Calu3 (cell line): ENCODE results near the gene APP. TPM values are rescaled to one million over a fixed set of nuclear protein-coding genes. Genes with fewer than 3 reads are reported as not detected.

Experiments used
- BruUV-seq: library from RNA; stranded (reverse); fragments of 400-500 nt; replicated peaks from 2 replicates; lab custom pipeline; 2021; lab: Mats Ljungman, UMichigan
- CTCF ChIA-PET: fragments of 300-600 bp; sonication (Branson Sonifier 250); formaldehyde crosslinking; loops from one replicate; lab custom pipeline; 2022; ENCODE audit warnings: antibody characterized with exemption; lab: Charles Lee
- DNase-seq: peaks from one replicate; pipeline ENCODE4 v3.0.0; 2022
- H3K27ac Mint-ChIP-seq: one replicate; pipeline ENCODE4 v1.8.0; 2022; ENCODE audit warnings: mixed read lengths; ENCODE audit not compliant: unreplicated experiment
- H3K27me3 Mint-ChIP-seq: one replicate; pipeline ENCODE4 v1.8.0; 2022; ENCODE audit warnings: mixed read lengths; ENCODE audit not compliant: unreplicated experiment
- H3K36me3 Mint-ChIP-seq: one replicate; pipeline ENCODE4 v1.8.0; 2022; ENCODE audit warnings: mild to moderate bottlenecking, moderate library complexity, mixed read lengths; ENCODE audit not compliant: insufficient read depth, unreplicated experiment
- H3K4me1 Mint-ChIP-seq: one replicate; pipeline ENCODE4 v1.8.0; 2022; ENCODE audit warnings: mild to moderate bottlenecking, low read depth, mixed read lengths; ENCODE audit not compliant: unreplicated experiment
- H3K4me3 Mint-ChIP-seq: one replicate; pipeline ENCODE4 v1.8.0; 2022; ENCODE audit warnings: mild to moderate bottlenecking, low read depth, moderate library complexity, mixed read lengths; ENCODE audit not compliant: unreplicated experiment
- H3K9me3 Mint-ChIP-seq: one replicate; pipeline ENCODE4 v1.8.0; 2022; ENCODE audit warnings: low read depth, mixed read lengths; ENCODE audit not compliant: unreplicated experiment
- CTCF ChIP-seq: fragments of 200-600 bp; IDR thresholded peaks from one replicate; pipeline ENCODE4 v1.8.0; 2022; ENCODE audit warnings: antibody characterized with exemption; ENCODE audit not compliant: unreplicated experiment
- intact Hi-C: fragments of 100-400 bp; cut with micrococcal nuclease; formaldehyde crosslinking; loops from one replicate; pipeline ENCODE4 v1.10.0; 2022; ENCODE audit not compliant: unreplicated experiment
- total RNA-seq: library from RNA; stranded (reverse); gene quantifications from 2 replicates; pipeline ENCODE4 v1.2.3, GENCODE V29; 2022

APP gene
- total RNA-seq, 1 experiment from 2014 or later = 566 TPM

GRCh38 chr21:26052057-26052456, 118.5 kb downstream of the APP start:
- intact Hi-C loops = no loop called here
- CTCF ChIA-PET = no interaction called here

DNA sequence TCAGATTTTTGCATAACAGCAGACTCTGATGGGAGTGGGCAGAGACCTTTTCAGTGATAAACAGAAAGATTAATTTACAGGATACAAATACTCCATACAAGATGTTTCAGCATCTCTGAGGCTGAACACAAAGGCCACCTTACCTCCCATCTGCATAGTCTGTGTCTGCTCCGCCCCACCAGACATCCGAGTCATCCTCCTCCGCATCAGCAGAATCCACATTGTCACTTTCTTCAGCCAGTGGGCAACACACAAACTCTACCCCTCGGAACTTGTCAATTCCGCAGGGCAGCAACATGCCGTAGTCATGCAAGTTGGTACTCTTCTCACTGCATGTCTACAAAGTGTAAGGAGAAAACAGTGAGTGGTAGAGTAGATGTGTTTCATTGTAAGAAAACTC, 119.7 kb downstream of the APP start:
- Mint-ChIP-seq H3K36me3 (peaks cover 27% of the 10 kb centered on the region), H3K4me3 (no peak overlapping the region), H3K27me3 (no peaks in the 10 kb centered on the region), H3K27ac (no peak overlapping the region), H3K4me1 (no peaks in the 10 kb centered on the region), H3K9me3 (no peaks in the 10 kb centered on the region)
- intact Hi-C loops = no loop called here
- BruUV-seq = no TSS peak
- CTCF ChIA-PET = no interaction called here
- no peak for DNase-seq
- no peak for TF ChIP-seq CTCF

More at GRCh38 chr21:26052057-26052456, 118.5 kb downstream of the APP start:
- no peak for DNase-seq
- Mint-ChIP-seq H3K9me3 (no peaks in the 10 kb centered on the region), H3K4me1 (no peaks in the 10 kb centered on the region), H3K4me3 (no peak overlapping the region), H3K27me3 (no peaks in the 10 kb centered on the region), H3K36me3 (peaks cover 20% of the 10 kb centered on the region), H3K27ac (no peak overlapping the region)
- BruUV-seq = no TSS peak
- TF ChIP-seq CTCF = no peak

DNA sequence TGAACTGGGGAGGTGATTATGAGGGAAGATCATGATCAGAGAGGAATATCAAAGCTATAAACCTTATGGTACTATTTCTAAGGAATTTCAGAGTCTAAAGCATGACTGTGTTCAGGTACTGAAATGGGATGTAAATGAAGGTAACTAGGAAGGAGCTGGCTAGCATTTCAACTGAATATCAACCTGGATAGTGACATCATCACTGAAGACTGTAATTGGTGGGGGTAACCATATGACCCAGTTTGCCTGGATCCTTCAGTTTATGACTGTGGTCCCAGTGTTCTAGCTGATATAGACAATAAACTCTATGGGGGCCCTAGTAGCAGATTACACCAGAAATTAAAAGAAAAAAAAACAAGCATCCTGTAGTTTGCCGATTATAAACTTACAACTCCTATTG, 120.8 kb downstream of the APP start:
- Mint-ChIP-seq H3K27me3 (no peaks in the 10 kb centered on the region), H3K4me1 (no peaks in the 10 kb centered on the region), H3K36me3 (peaks cover 27% of the 10 kb centered on the region), H3K27ac (no peak overlapping the region), H3K9me3 (no peaks in the 10 kb centered on the region), H3K4me3 (no peak overlapping the region)
- DNase-seq = no peak
- BruUV-seq = no TSS peak
- no peak for TF ChIP-seq CTCF
- CTCF ChIA-PET = no interaction called here
- intact Hi-C loops = no loop called here

GRCh38 chr21:26047279-26047967, 123.1 kb downstream of the APP start:
- Mint-ChIP-seq H3K9me3 (no peaks in the 10 kb centered on the region), H3K4me3 (no peak overlapping the region), H3K27me3 (no peaks in the 10 kb centered on the region), H3K36me3 (peaks cover 27% of the 10 kb centered on the region), H3K27ac (no peak overlapping the region), H3K4me1 (no peaks in the 10 kb centered on the region)
- intact Hi-C loops = no loop called here
- BruUV-seq = no TSS peak
- CTCF ChIA-PET = no interaction called here
- no peak for TF ChIP-seq CTCF
- DNase-seq = no peak
